IMR-90 (cell line): ENCODE results near the gene SPHK1. TPM values are rescaled to one million over a fixed set of nuclear protein-coding genes. Genes with fewer than 3 reads are reported as not detected.

Experiments used
- ATAC-seq: fragments of 200-7000 bp; cut with Tn5 transposase; 2 replicates; pipeline ENCODE4 v1.9.1; 2020; ENCODE audit warnings: low read depth, mild to moderate bottlenecking, moderate library complexity
- BruUV-seq: library from RNA; stranded (reverse); fragments of 400-500 nt; replicated peaks from 2 replicates; lab custom pipeline; 2021; lab: Mats Ljungman, UMichigan
- CTCF ChIA-PET: fragments of 300-600 bp; formaldehyde crosslinking; extraction: SDS; loops from one replicate; lab custom pipeline; 2021; ENCODE audit warnings: antibody characterized with exemption; lab: Yijun Ruan, JAX
- POLR2A ChIA-PET: fragments of 300-600 bp; sonication (Branson Sonifier 250); formaldehyde crosslinking; loops from one replicate; lab custom pipeline; 2022; ENCODE audit warnings: antibody characterized with exemption; ENCODE audit not compliant: unreplicated experiment; lab: Charles Lee
- DNase-seq: peaks from one replicate; pipeline ENCODE4 v3.0.0; 2013
- H2AFZ ChIP-seq: replicated peaks from 2 replicates; pipeline ENCODE3; 2013; ENCODE audit warnings: low read length, mild to moderate bottlenecking; ENCODE audit not compliant: poor library complexity
- H2AK5ac ChIP-seq: 2 replicates; pipeline ENCODE4 v1.6.1; 2013; ENCODE audit warnings: low read depth, low read length, inconsistent platforms
- H2AK9ac ChIP-seq: replicated peaks from 2 replicates; pipeline ENCODE3; 2013; ENCODE audit warnings: mild to moderate bottlenecking, low read depth, low read length, moderate library complexity; ENCODE audit not compliant: poor library complexity
- H2BK120ac ChIP-seq: 2 replicates; pipeline ENCODE4 v1.6.1; 2013; ENCODE audit warnings: low read depth, low read length, inconsistent platforms
- H2BK15ac ChIP-seq: 3 replicates; pipeline ENCODE4 v1.6.1; 2013; ENCODE audit warnings: low read depth, low read length, inconsistent platforms
- H2BK20ac ChIP-seq: 2 replicates; pipeline ENCODE4 v1.6.1; 2013; ENCODE audit warnings: low read depth, mild to moderate bottlenecking, inconsistent platforms, low read length, moderate library complexity
- H2BK5ac ChIP-seq: 2 replicates; pipeline ENCODE4 v1.6.1; 2013; ENCODE audit warnings: mild to moderate bottlenecking, low read depth, low read length, inconsistent platforms; ENCODE audit not compliant: poor library complexity, severe bottlenecking
- H3K14ac ChIP-seq: replicated peaks from 2 replicates; pipeline ENCODE4 v1.6.1; 2013; ENCODE audit warnings: low read depth, low read length, inconsistent platforms
- H3K18ac ChIP-seq: 2 replicates; pipeline ENCODE4 v1.6.1; 2013; ENCODE audit warnings: low read depth, low read length, control low read depth
- H3K23ac ChIP-seq: 2 replicates; pipeline ENCODE4 v1.6.1; 2013; ENCODE audit warnings: low read depth, low read length, inconsistent platforms
- H3K27ac ChIP-seq: 2 replicates; pipeline ENCODE4 v1.5.1; 2013; ENCODE audit warnings: mild to moderate bottlenecking, control low read depth, low read length; ENCODE audit not compliant: insufficient read depth
- H3K27me3 ChIP-seq: 2 replicates; pipeline ENCODE4 v1.6.1; 2013; ENCODE audit warnings: low read length; ENCODE audit not compliant: control insufficient read depth, insufficient read depth
- H3K36me3 ChIP-seq: 2 replicates; pipeline ENCODE4 v1.6.1; 2013; ENCODE audit warnings: low read length, mixed read lengths; ENCODE audit not compliant: control insufficient read depth, insufficient read depth
- H3K4ac ChIP-seq: 2 replicates; pipeline ENCODE4 v1.6.1; 2013; ENCODE audit warnings: low read depth, low read length, inconsistent platforms
- H3K4me1 ChIP-seq: 2 replicates; pipeline ENCODE4 v1.6.1; 2013; ENCODE audit warnings: low read length, mixed read lengths; ENCODE audit not compliant: control insufficient read depth, insufficient read depth
- H3K4me2 ChIP-seq: 2 replicates; pipeline ENCODE4 v1.6.1; 2013; ENCODE audit warnings: low read depth, mild to moderate bottlenecking, control low read depth, low read length, moderate library complexity
- H3K4me3 ChIP-seq: 2 replicates; pipeline ENCODE4 v1.5.1; 2013; ENCODE audit warnings: low read depth, mild to moderate bottlenecking, control low read depth, low read length, moderate library complexity; ENCODE audit not compliant: insufficient read depth
- H3K56ac ChIP-seq: 2 replicates; pipeline ENCODE4 v1.6.1; 2013; ENCODE audit warnings: low read length, inconsistent platforms; ENCODE audit not compliant: insufficient read depth; ENCODE audit errors: extremely low read depth
- H3K79me1 ChIP-seq, 2 experiments: 2 replicates each; pipeline ENCODE4 v1.6.1; 2013; ENCODE audit warnings: low read length in 2 of 2, inconsistent platforms in 1 of 2, low read depth in 1 of 2
- H3K9ac ChIP-seq: 2 replicates; pipeline ENCODE4 v1.6.1; 2013; ENCODE audit warnings: low read depth, low read length, control low read depth
- H3K9me1 ChIP-seq: 2 replicates; pipeline ENCODE4 v1.6.1; 2013; ENCODE audit warnings: low read length, inconsistent platforms; ENCODE audit not compliant: insufficient read depth
- H3K9me3 ChIP-seq: 2 replicates; pipeline ENCODE4 v1.6.1; 2013; ENCODE audit warnings: low read length; ENCODE audit not compliant: control insufficient read depth, insufficient read depth
- H4K20me1 ChIP-seq: 2 replicates; pipeline ENCODE4 v1.6.1; 2013; ENCODE audit warnings: low read length, inconsistent platforms; ENCODE audit not compliant: insufficient read depth
- H4K5ac ChIP-seq: 2 replicates; pipeline ENCODE4 v1.6.1; 2013; ENCODE audit warnings: mild to moderate bottlenecking, low read depth, low read length, control low read depth
- H4K8ac ChIP-seq, 2 experiments: 2 replicates each; pipeline ENCODE4 v1.6.1; 2013; ENCODE audit warnings: low read depth in 2 of 2, low read length in 2 of 2, control low read depth in 1 of 2, inconsistent platforms in 1 of 2
- H4K91ac ChIP-seq: 2 replicates; pipeline ENCODE4 v1.6.1; 2013; ENCODE audit warnings: low read depth, low read length, inconsistent platforms; ENCODE audit not compliant: insufficient read depth
- BHLHE40 ChIP-seq: fragments of 150-350 bp; IDR thresholded peaks from 2 replicates; pipeline ENCODE4 v1.6.1; 2016; ENCODE audit warnings: mild to moderate bottlenecking, low read depth, low read length
- CEBPB ChIP-seq: IDR thresholded peaks from 2 replicates; pipeline ENCODE4 v1.6.1; 2012; ENCODE audit warnings: low read depth, low read length, improper control_type of control experiment
- CHD1 ChIP-seq: IDR thresholded peaks from 2 replicates; pipeline ENCODE4 v1.6.1; 2012; ENCODE audit warnings: low read depth, low read length, improper control_type of control experiment
- CTCF ChIP-seq: conservative IDR thresholded peaks from 2 replicates; pipeline ENCODE4 v1.5.1; 2012; ENCODE audit warnings: mild to moderate bottlenecking, low read depth, low read length, improper control_type of control experiment
- ELK1 ChIP-seq: fragments of 150-350 bp; IDR thresholded peaks from 2 replicates; pipeline ENCODE4 v1.6.1; 2016; ENCODE audit warnings: low read depth, mild to moderate bottlenecking, low read length, moderate library complexity, borderline replicate concordance
- MXI1 ChIP-seq: IDR thresholded peaks from 2 replicates; pipeline ENCODE4 v1.6.1; 2012; ENCODE audit warnings: low read depth, mild to moderate bottlenecking, low read length, moderate library complexity, borderline replicate concordance
- NFE2L2 ChIP-seq: fragments of 150-350 bp; IDR thresholded peaks from 2 replicates; pipeline ENCODE4 v1.6.1; 2016; ENCODE audit warnings: low read depth, mild to moderate bottlenecking, low read length
- RCOR1 ChIP-seq: IDR thresholded peaks from 2 replicates; pipeline ENCODE4 v1.6.1; 2012; ENCODE audit warnings: mild to moderate bottlenecking, low read length, improper control_type of control experiment; ENCODE audit not compliant: insufficient replicate concordance
- RFX5 ChIP-seq: IDR thresholded peaks from 2 replicates; pipeline ENCODE4 v1.8.0; 2012; ENCODE audit warnings: low read depth, mild to moderate bottlenecking, low read length, moderate library complexity
- WGBS, 2 experiments: methylation state at CpG; one replicate each; pipeline versions ENCODE4 v1.1.5 to v1.1.7; 2013; ENCODE audit warnings: missing lambda C conversion rate in 2 of 2; ENCODE audit not compliant: insufficient read length in 1 of 2; ENCODE audit errors: extremely low coverage in 2 of 2; 5-methylcytosine and 5-hydroxymethylcytosine counted together
- dilution Hi-C: fragments of 300-500 bp; cut with HindIII; formaldehyde crosslinking; loops from one replicate; pipeline ENCODE4 v1.14.3; 2018; ENCODE audit warnings: low sequenced_read_pairs; ENCODE audit not compliant: unreplicated experiment
- in situ Hi-C: fragments of 300-500 bp; cut with MboI; formaldehyde crosslinking; loops from 3 replicates; pipeline ENCODE4 v1.14.3; 2019; ENCODE audit warnings: low sequenced_read_pairs, inconsistent platforms, mixed read lengths
- intact Hi-C: fragments of 100-400 bp; cut with micrococcal nuclease; formaldehyde crosslinking; loops from 2 replicates; pipeline ENCODE4 v1.10.0; 2022
- polyA plus RNA-seq, 3 experiments: library from polyadenylated mRNA; depleted of rRNA; stranded (reverse); fragments of >200 nt; gene quantifications; 2 replicates each; pipeline ENCODE4 v1.2.3, GENCODE V29; 2012; ENCODE audit warnings: low replicate concordance in 1 of 3
- total RNA-seq: library from RNA; depleted of rRNA; stranded (reverse); fragments of >200 nt; gene quantifications from 2 replicates; pipeline ENCODE4 v1.2.3, GENCODE V29; 2012

Gene SPHK1
- total and polyA plus RNA-seq, 2 of the 4 experiments (the other 2 are of a cell fraction) = 44.4 to 82.7 TPM

- H4K5ac ChIP-seq = no peak overlapping the region
- BruUV-seq = no TSS peak
- H4K20me1 ChIP-seq = peaks cover 6% of the 10 kb centered on the region; the same call in 1 of the 2 replicates
- dilution Hi-C loops (no loop called here), in situ Hi-C loops (no loop called here), intact Hi-C loops (no loop called here)
- no peak overlapping the region for H3K27ac ChIP-seq
- peaks cover 24 to 34% of the 10 kb centered on the region in 2 experiments for H3K79me1 ChIP-seq
- no peak overlapping the region for H3K4ac ChIP-seq
- no peak overlapping the region for H2BK120ac ChIP-seq
- no peak overlapping the region for H2AK9ac ChIP-seq
- peaks cover 40% of the 10 kb centered on the region for H3K36me3 ChIP-seq
- ATAC-seq = no peak
- no peaks in the 10 kb centered on the region for H3K9me3 ChIP-seq
- H2BK5ac ChIP-seq = no peak overlapping the region
- TF ChIP-seq NFE2L2 (no peak), CHD1 (no peak), ELK1 (no peak), RFX5 (no peak), CTCF (no peak), CEBPB (no peak), RCOR1 (no peak), MXI1 (no peak), BHLHE40 (no peak)
- no peaks in the 10 kb centered on the region for H3K27me3 ChIP-seq
- no peak overlapping the region for H3K4me2 ChIP-seq
- no peak for DNase-seq
- H3K18ac ChIP-seq = no peak overlapping the region
- no peak overlapping the region for H4K91ac ChIP-seq
- H3K4me1 ChIP-seq = peaks cover 12% of the 10 kb centered on the region
- POLR2A ChIA-PET = no interaction called here
- no CpG with 5 or more reads among the region's 6 CpGs for WGBS, 2 experiments
- no peak overlapping the region for H2AK5ac ChIP-seq
- no peak overlapping the region for H2AFZ ChIP-seq
- H3K4me3 ChIP-seq = no peak overlapping the region
- no peak overlapping the region for H2BK15ac ChIP-seq
- H3K23ac ChIP-seq = no peak overlapping the region
- H4K8ac ChIP-seq = no peak overlapping the region
- no peak overlapping the region for H2BK20ac ChIP-seq
- H3K9me1 ChIP-seq = peaks cover 3% of the 10 kb centered on the region; the same call in 1 of the 2 replicates
- H3K9ac ChIP-seq = no peak overlapping the region
- H3K14ac ChIP-seq = no peak overlapping the region
- H3K56ac ChIP-seq = no peak overlapping the region
- CTCF ChIA-PET = no interaction called here
Observed at GRCh38 chr17:76341301-76341700, 43.1 kb upstream of the SPHK1 start.
